ENCODE data around the gene C12orf54.
"Not testable (repeated sequence)": the region's sequence is repeated elsewhere in the genome, so short reads cannot be mapped to it uniquely, and the experiment has no call there.

The C12orf54 gene

GRCh38 chr12:48500281-48500680 lies 18.0 kb downstream of the C12orf54 start:
- H2AFZ ChIP-seq (ENCODE audit: low read depth, low read length); H3K4me3 ChIP-seq (ENCODE audit: low read depth in 1 of 2, low read length in 2 of 2); H3K36me3 ChIP-seq (ENCODE audit: insufficient read depth, low read length); H3K79me2 ChIP-seq (ENCODE audit: insufficient read depth, low read length); H3K27me3 ChIP-seq (ENCODE audit: insufficient read depth, low read length, poor library complexity); H3K9me3 ChIP-seq (ENCODE audit: insufficient read depth, low read length, severe bottlenecking); H3K4me1 ChIP-seq (ENCODE audit: insufficient read depth, low read length); H4K20me1 ChIP-seq (ENCODE audit: insufficient read depth, low read length); H3K9ac ChIP-seq (ENCODE audit: low read depth, low read length); DNase-seq; ATAC-seq (ENCODE audit: insufficient read depth, low read depth); H3K4me2 ChIP-seq (ENCODE audit: insufficient read depth, low read length); H3K27ac ChIP-seq (ENCODE audit: low read length): not testable (repeated sequence)

- H2AFZ ChIP-seq (ENCODE audit: low read depth, low read length); H3K4me3 ChIP-seq (ENCODE audit: low read depth in 1 of 2, low read length in 2 of 2); H3K4me2 ChIP-seq (ENCODE audit: insufficient read depth, low read length); H3K9ac ChIP-seq (ENCODE audit: low read depth, low read length); DNase-seq; H3K36me3 ChIP-seq (ENCODE audit: insufficient read depth, low read length); H3K27me3 ChIP-seq (ENCODE audit: insufficient read depth, low read length, poor library complexity); H3K4me1 ChIP-seq (ENCODE audit: insufficient read depth, low read length); H3K9me3 ChIP-seq (ENCODE audit: insufficient read depth, low read length, severe bottlenecking); H3K27ac ChIP-seq (ENCODE audit: low read length); ATAC-seq (ENCODE audit: insufficient read depth, low read depth); H3K79me2 ChIP-seq (ENCODE audit: insufficient read depth, low read length); H4K20me1 ChIP-seq (ENCODE audit: insufficient read depth, low read length): not testable (repeated sequence)
Measured at GRCh38 chr12:48506836-48507235, 24.5 kb downstream of the C12orf54 start.

DNA sequence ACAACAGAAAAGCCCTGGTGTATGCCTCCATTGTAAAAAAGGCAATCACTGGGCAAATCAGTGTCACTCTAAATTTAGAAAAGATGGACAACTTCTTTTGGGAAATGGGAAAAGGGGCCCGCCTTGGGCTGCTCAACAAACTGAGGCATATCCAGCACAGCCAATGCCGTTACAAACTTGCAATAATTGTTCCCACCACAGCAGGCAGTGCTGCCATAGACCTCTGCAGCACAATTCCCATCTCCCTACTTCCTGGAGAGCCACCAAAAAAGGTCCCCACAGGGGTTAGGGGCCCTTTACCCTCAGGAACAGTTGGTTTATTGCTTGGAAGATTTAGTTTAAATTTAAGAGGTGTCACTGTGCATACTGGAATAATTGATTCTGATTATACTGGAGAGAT lies 26.7 kb downstream of the C12orf54 start:
- Histone ChIP-seq H3K79me2 (ENCODE audit: insufficient read depth, low read length) (no peaks in the 10 kb centered on the region), H4K20me1 (ENCODE audit: insufficient read depth, low read length) (no peaks in the 10 kb centered on the region), H2AFZ (ENCODE audit: low read depth, low read length) (no peak overlapping the region), H3K4me2 (ENCODE audit: insufficient read depth, low read length) (no peak overlapping the region), H3K4me1 (ENCODE audit: insufficient read depth, low read length) (no peaks in the 10 kb centered on the region), H3K27ac (ENCODE audit: low read length) (no peak overlapping the region), H3K36me3 (ENCODE audit: insufficient read depth, low read length) (no peaks in the 10 kb centered on the region), H3K4me3 (ENCODE audit: low read depth in 1 of 2, low read length in 2 of 2) (no peak overlapping the region), H3K27me3 (ENCODE audit: insufficient read depth, low read length, poor library complexity) (no peaks in the 10 kb centered on the region), H3K9me3 (ENCODE audit: insufficient read depth, low read length, severe bottlenecking) (peaks cover 3% of the 10 kb centered on the region), H3K9ac (ENCODE audit: low read depth, low read length) (no peak overlapping the region)
- no peak for DNase-seq
- ATAC-seq (ENCODE audit: insufficient read depth, low read depth): no peak
- no peak for TF ChIP-seq EZH2 (IDR thresholded peaks at IDR 0.05; ENCODE audit: borderline replicate concordance, low read depth, low read length, severe bottlenecking)
- TF ChIP-seq, protein P1, sequence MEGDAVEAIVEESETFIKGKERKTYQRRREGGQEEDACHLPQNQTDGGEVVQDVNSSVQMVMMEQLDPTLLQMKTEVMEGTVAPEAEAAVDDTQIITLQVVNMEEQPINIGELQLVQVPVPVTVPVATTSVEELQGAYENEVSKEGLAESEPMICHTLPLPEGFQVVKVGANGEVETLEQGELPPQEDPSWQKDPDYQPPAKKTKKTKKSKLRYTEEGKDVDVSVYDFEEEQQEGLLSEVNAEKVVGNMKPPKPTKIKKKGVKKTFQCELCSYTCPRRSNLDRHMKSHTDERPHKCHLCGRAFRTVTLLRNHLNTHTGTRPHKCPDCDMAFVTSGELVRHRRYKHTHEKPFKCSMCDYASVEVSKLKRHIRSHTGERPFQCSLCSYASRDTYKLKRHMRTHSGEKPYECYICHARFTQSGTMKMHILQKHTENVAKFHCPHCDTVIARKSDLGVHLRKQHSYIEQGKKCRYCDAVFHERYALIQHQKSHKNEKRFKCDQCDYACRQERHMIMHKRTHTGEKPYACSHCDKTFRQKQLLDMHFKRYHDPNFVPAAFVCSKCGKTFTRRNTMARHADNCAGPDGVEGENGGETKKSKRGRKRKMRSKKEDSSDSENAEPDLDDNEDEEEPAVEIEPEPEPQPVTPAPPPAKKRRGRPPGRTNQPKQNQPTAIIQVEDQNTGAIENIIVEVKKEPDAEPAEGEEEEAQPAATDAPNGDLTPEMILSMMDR (IDR thresholded peaks at IDR 0.05; ENCODE audit: borderline replicate concordance, extremely low read depth, low read length, poor library complexity, severe bottlenecking): no peak

GRCh38 chr12:48510111-48510510 lies 27.8 kb downstream of the C12orf54 start:
- ATAC-seq (ENCODE audit: insufficient read depth, low read depth) (no peak), DNase-seq (no peak)
- TF ChIP-seq, protein P1 (IDR thresholded peaks at IDR 0.05; ENCODE audit: borderline replicate concordance, extremely low read depth, low read length, poor library complexity, severe bottlenecking): no peak
- no peak for TF ChIP-seq EZH2 (IDR thresholded peaks at IDR 0.05; ENCODE audit: borderline replicate concordance, low read depth, low read length, severe bottlenecking)
- Histone ChIP-seq H3K4me3 (ENCODE audit: low read depth in 1 of 2, low read length in 2 of 2) (no peak overlapping the region), H3K36me3 (ENCODE audit: insufficient read depth, low read length) (no peaks in the 10 kb centered on the region), H3K4me1 (ENCODE audit: insufficient read depth, low read length) (no peaks in the 10 kb centered on the region), H2AFZ (ENCODE audit: low read depth, low read length) (no peak overlapping the region), H3K9me3 (ENCODE audit: insufficient read depth, low read length, severe bottlenecking) (peaks cover 3% of the 10 kb centered on the region), H3K79me2 (ENCODE audit: insufficient read depth, low read length) (no peaks in the 10 kb centered on the region), H3K27me3 (ENCODE audit: insufficient read depth, low read length, poor library complexity) (no peaks in the 10 kb centered on the region), H4K20me1 (ENCODE audit: insufficient read depth, low read length) (no peaks in the 10 kb centered on the region), H3K4me2 (ENCODE audit: insufficient read depth, low read length) (no peak overlapping the region), H3K27ac (ENCODE audit: low read length) (no peak overlapping the region), H3K9ac (ENCODE audit: low read depth, low read length) (no peak overlapping the region)
